Endometrial microvascular endothelial cells (primary cell): Measurements from ENCODE around the gene HSPA8. TPM values are rescaled to one million over a fixed set of nuclear protein-coding genes. Genes with fewer than 3 reads are reported as not detected.
"Not testable (repeated sequence)": the region's sequence is repeated elsewhere in the genome, so short reads cannot be mapped to it uniquely, and the experiment has no call there.

Source experiments
- in situ Hi-C: cut with HindIII; loops from 2 replicates; pipeline ENCODE4 v1.10.0; 2017; ENCODE audit warnings: low sequenced_read_pairs, low pct_unique_long_range_greater_than_20kb; ENCODE audit errors: inconsistent ontology term
- total RNA-seq: library from RNA; depleted of rRNA; stranded (reverse); fragments of >200 nt; gene quantifications from one replicate; pipeline ENCODE4 v1.2.3, GENCODE V29; 2015; ENCODE audit errors: inconsistent ontology term

HSPA8 gene
- 3,873 TPM for total RNA-seq

- in situ Hi-C loops, result no loop called here
Observed at GRCh38 chr11:123061403-123062157, at the start of gene HSPA8. Gene HSPA8 (minus strand): TSS chr11:123062136. CDS start chr11:123061324, 812 bp downstream.

GRCh38 chr11:123111465-123111864 is 49.5 kb upstream of the HSPA8 start:
- in situ Hi-C loops, result no loop called here

DNA sequence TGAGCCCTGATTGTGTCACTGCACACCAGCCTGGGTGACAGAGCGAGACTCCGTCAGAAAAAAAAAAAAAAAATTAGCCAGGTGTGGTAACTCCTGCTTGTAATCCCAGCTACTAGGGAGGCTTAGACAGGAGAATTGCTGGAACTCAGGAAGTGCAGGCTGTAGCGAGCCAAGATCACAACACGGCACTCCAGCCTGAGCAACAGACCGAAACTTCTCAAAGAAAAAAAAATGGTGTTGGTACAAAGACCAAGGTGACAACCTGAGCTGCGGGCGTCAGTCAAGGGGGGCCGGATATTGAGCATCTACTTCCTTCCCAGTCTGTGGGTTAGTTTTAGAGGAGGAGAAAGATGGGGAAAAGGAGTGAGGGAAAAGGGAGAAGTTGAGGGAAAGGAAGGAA is 48.5 kb upstream of the HSPA8 start:
- in situ Hi-C loops, result no loop called here

DNA sequence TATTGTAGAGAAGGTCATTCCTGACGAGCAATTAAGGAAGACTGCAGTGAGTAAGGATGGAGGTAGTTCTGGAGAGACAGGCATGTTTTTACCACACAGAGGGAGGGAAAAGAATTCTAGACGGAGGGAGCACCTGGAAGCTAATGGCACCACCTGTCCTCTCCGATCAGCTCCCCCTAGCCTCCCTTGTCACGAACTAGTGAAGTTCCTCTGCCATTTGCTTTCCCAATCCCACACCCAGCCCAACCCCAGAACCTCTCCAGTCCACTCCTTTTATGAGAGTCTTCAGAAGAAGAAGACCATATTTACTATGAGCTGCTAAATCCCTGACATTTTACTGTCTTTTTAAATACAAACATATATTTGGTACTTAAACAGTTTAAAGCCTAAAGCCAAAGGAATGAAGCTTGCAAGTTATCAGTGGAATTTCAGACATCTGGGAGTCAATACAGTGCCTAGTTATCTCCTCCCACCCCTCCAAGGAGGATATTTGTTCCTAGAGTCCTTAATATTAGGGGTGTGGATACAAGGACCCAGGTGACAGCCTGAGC is 46.1 kb upstream of the HSPA8 start:
- in situ Hi-C loops, result no loop called here

DNA sequence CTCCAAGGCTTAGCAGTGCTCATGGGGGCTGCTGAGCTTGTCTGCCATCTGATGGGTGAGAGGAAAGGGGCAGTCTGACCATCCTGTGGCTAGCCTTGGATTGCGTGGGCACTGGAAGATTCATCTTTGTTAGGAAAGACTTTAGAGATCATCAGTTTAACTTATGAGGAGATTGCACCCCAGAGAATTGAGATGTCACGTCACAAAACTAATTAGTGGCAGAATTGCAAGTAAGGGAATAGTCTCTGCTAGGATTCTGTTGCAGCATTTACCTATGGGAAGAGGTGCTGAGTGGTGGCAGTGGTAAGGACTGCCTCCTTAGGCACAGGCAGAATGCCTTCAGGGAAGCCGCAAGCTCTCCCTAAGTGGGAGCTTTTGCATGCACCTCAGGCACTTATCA is 42.8 kb upstream of the HSPA8 start:
- in situ Hi-C loops, result loop anchor here (5.0 kb wide), 1 partner anchor 158 kb away; no protein-coding TSS in a partner anchor

DNA sequence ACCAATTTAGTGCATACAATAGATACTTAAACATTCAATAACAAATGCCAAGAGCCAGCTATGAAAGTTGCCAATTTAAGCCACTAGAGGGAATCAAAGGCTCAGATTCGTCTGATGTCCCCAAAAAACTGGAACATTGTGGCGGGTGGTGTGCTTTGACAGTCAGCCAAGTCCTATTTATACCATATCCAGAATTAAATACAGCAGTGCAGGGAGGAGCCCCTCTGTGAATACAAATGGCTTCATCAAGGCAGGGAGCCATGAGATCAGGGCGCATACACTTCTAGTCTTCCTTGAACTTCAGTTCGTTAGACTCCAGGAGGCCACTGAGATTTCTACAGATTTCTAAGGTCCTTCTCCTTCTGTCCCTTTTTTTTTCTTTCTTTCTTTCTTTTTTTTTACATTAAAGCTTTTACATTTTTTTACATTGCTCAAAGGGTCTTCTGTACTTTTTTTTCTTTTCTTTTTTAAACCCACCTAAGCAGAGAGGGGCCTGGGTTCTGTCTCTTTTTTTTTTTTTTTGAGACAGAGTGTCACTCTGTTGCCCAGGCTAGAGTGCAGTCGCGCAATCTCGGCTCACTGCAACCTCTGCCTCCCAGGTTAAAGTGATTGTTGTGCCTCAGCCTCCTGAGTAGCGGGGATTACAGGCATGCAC is 41.5 kb upstream of the HSPA8 start:
- in situ Hi-C loops, result loop anchor here (5.0 kb wide), 1 partner anchor 159 kb away; no protein-coding TSS in a partner anchor

DNA sequence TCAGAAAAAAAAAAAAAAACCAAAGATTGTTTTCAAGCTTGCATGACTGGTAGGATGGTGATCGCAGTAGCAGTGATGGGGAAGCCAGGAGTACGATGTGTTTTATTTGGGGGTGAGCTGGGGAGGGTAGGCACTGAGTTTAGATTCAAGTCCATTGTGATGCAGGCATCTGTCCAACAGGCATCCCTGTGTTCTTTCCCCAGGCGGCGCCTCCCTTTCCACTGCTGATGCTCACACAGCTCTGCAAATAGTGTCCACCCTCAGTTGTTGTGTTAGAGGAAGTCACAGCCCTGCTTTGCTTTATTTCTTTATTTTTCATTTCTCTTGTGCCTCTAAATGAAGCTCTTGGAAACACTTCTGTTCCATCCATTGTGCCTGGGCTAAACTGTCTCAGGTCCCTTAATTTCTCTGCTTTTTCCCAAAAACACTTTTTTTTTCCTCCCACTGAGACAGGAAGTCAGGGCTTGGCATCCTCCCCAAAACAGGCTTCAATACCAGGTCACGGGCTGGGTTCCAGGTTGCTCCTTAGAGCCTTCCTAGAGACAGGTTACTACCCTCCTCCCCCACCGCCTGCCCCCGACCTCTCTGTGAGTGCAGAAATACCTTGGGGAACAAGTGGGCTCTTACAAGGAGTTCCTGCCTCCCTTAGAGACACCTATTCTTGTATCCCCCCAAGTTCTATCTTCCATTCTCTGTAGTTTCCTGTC is 38.6 kb upstream of the HSPA8 start:
- in situ Hi-C loops, result loop anchor here (5.0 kb wide), 1 partner anchor 162 kb away; no protein-coding TSS in a partner anchor

DNA sequence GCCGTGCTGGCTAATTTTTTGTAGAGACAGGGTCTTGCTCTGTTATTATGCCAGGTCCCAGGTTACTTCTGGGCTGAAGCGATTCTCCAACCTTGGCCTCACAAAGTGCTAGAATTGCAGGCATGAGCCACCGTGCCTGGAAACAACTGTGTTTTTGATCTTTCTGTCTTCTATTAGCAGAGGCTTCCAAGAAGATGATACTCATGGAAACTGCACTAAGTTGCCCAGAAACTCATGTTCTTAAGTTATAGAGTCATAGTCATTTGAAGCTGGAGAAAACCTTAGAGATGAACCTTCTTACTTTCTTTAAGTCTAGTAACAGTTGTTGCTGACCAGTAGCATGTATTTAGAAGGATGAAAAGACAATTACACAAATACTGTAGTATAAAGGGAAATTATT is 37.1 kb upstream of the HSPA8 start:
- in situ Hi-C loops, result no loop called here

GRCh38 chr11:123093739-123094138 is 31.8 kb upstream of the HSPA8 start:
- in situ Hi-C loops, result no loop called here

DNA sequence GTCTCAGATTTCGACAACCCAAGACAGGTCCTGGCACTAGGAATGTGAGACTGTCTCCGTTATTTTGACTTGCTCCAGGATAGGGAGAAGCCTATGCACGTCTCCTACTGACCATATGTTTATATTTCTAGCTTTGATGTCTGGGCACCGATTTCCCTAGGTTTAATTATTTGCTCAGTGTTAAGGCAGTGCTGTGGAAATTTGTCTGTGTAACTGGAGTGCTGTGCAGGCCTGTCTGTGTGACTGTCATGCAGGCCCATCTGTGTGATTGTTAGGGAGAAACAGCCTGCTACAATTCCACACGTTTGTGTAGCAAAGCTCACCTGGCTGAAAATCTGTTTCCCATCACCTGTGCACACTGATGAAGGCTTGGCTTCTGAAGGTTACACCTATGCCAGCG is 29.6 kb upstream of the HSPA8 start:
- in situ Hi-C loops, result no loop called here

- in situ Hi-C loops, result not testable (repeated sequence)
Observed at GRCh38 chr11:123090168-123090567, 28.2 kb upstream of the HSPA8 start.

GRCh38 chr11:123088896-123089295 is 27.0 kb upstream of the HSPA8 start:
- in situ Hi-C loops, result not testable (repeated sequence)

GRCh38 chr11:123087657-123088056 is 25.7 kb upstream of the HSPA8 start:
- in situ Hi-C loops, result not testable (repeated sequence)

DNA sequence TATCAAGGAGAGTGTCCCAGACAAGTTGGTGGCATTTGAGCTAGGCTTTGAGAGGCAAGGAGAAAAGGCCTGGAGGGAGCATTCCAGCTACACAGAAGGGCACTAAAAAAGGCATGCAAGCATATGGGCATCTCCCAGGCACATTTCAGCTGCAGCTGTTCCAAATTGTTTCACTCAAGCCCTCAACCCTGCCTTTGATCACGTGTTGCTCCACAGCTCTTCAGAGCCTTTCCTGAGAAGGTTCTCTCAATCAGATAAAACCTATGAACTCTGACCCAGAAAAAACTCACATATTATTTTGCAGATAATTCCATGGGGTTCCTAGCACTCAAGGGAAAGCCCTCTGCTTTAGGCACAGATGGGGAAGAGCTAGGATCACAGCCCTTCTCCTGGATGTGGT is 24.4 kb upstream of the HSPA8 start:
- in situ Hi-C loops, result no loop called here

- in situ Hi-C loops, result no loop called here
Observed at GRCh38 chr11:123085497-123085896, 23.6 kb upstream of the HSPA8 start.

DNA sequence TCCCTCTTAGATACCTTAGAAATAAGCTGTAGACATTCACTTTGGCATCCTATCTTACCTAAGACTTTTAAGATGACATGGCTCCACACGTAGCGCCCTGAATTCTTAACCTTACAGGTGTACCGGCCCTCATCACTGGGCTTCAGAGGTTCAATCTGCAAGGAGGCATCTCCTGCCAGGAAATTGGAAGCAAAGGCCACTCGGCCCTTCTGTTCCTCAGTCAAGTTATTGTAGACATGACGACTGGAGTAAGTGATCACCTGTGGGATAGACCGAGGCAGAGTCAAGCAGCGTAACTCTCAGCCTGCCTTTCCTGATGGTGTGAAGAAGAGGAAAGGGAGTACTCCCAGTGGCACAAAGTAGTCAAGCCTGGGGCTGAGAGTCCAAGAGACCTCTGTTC is 22.5 kb upstream of the HSPA8 start:
- in situ Hi-C loops, result no loop called here

DNA sequence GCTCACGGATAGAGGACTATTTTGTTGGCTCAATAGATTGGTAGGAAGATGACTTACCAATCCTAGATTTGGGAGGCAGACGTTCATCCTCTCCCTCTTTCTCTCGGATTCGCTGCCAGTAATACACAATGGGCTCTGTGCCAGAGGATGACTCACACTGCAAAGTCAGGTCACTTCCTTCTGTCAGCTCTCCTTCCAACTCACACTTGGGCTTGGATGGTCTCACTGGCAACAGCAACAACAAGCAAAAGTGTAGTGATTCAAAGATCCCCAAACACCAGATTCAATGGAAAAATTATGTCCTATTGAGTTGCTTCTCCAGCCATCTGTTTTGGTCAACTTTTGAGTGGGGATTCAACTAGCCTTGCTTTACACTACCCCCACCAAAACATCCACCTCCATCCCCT is 21.7 kb upstream of the HSPA8 start:
- in situ Hi-C loops, result no loop called here

DNA sequence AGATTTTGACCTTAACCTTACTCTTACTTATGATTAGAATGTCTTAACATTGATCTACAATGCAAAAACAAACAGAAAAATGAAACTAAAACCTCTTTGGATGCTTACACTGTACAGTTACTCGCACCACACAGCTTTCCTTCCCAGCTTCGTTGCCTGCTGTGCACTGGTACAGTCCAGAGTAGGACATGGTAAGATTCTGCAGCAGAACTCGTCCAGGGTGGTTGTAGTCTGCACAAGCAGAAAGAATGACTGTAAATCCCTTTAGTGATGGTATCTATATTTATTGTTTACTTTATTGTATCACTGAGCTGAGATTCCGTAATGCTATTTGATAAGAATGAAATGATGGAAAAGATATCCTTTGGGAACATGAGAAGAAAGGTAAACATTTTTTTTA is 21.0 kb upstream of the HSPA8 start:
- in situ Hi-C loops, result no loop called here

- in situ Hi-C loops, result no loop called here
Observed at GRCh38 chr11:123080015-123080414, 18.1 kb upstream of the HSPA8 start.
